Hematopoietic multipotent progenitor cell (in vitro differentiated cells): Measurements from ENCODE around the gene WDR53. TPM values are rescaled to one million over a fixed set of nuclear protein-coding genes. Genes with fewer than 3 reads are reported as not detected.
"Not testable (repeated sequence)": the region's sequence is repeated elsewhere in the genome, so short reads cannot be mapped to it uniquely, and the experiment has no call there.

Experiments
- DNase-seq, 3 donors: peaks; one replicate each; pipeline ENCODE4 v3.0.0-alpha.2; 2011 to 2015; ENCODE audit warnings: low read depth in 2 of 3, low spot score in 2 of 3
- total RNA-seq: library from RNA; depleted of rRNA; stranded (reverse); fragments of >200 nt; gene quantifications from one replicate; pipeline ENCODE4 v1.2.3, GENCODE V29; 2012

The WDR53 gene
- total RNA-seq, 1 donor = 4.0 TPM

GRCh38 chr3:196563721-196564225, 4.6 kb downstream of the WDR53 start:
- peak in 2 of 3 donors; percentile 42 to 44 for DNase-seq

GRCh38 chr3:196559826-196560225, 8.5 kb downstream of the WDR53 start:
- no peak for DNase-seq

- DNase-seq = no peak
Observed at GRCh38 chr3:196558476-196558875, 9.9 kb downstream of the WDR53 start.

GRCh38 chr3:196557236-196557635, 11.1 kb downstream of the WDR53 start:
- DNase-seq = no peak

GRCh38 chr3:196555295-196555694, 13.1 kb downstream of the WDR53 start:
- DNase-seq = no peak

GRCh38 chr3:196554205-196554604, 14.1 kb downstream of the WDR53 start:
- peak in 2 of 3 donors; percentile 51 to 74 for DNase-seq

- no peak for DNase-seq
Observed at GRCh38 chr3:196553551-196553950, 14.8 kb downstream of the WDR53 start.

GRCh38 chr3:196552253-196552652, 16.1 kb downstream of the WDR53 start:
- no peak for DNase-seq

GRCh38 chr3:196550172-196550571, 18.2 kb downstream of the WDR53 start:
- not testable (repeated sequence) for DNase-seq

GRCh38 chr3:196549312-196549711, 19.0 kb downstream of the WDR53 start:
- DNase-seq = not testable (repeated sequence)

GRCh38 chr3:196547067-196547466, 21.3 kb downstream of the WDR53 start:
- no peak for DNase-seq

- no peak for DNase-seq
Observed at GRCh38 chr3:196546537-196546936, 21.8 kb downstream of the WDR53 start.

GRCh38 chr3:196544491-196544992, 23.8 kb downstream of the WDR53 start:
- DNase-seq = no peak

GRCh38 chr3:196541684-196542445, 26.5 kb downstream of the WDR53 start:
- no peak for DNase-seq

- peak; percentile 28 to 48 (median 36) for DNase-seq
Observed at GRCh38 chr3:196537319-196537984, 30.9 kb downstream of the WDR53 start.

- no peak for DNase-seq
Observed at GRCh38 chr3:196533260-196533681, 35.1 kb downstream of the WDR53 start.

GRCh38 chr3:196531418-196531817, 36.9 kb downstream of the WDR53 start:
- DNase-seq = no peak

GRCh38 chr3:196528639-196529233, 39.6 kb downstream of the WDR53 start:
- peak in 2 of 3 donors; percentile 73 to 83 for DNase-seq

- no peak for DNase-seq
Observed at GRCh38 chr3:196525141-196525540, 43.2 kb downstream of the WDR53 start.

- peak in 2 of 3 donors; percentile 26 to 56 for DNase-seq
Observed at GRCh38 chr3:196524527-196524926, 43.8 kb downstream of the WDR53 start.

- no peak for DNase-seq
Observed at GRCh38 chr3:196523841-196524240, 44.5 kb downstream of the WDR53 start.
